ENCODE results near the gene ZNF425. TPM values are rescaled to one million over a fixed set of nuclear protein-coding genes. Genes with fewer than 3 reads are reported as not detected.

Gene ZNF425
- total and polyA plus RNA-seq, 9 of the 15 experiments (the other 6 are each of a cell fraction or from before 2014, with no cell fraction given): 0.03 to 0.89 (median 0.54) TPM

- TF ChIP-seq XRCC3 (IDR thresholded peaks at IDR 0.05): no peak
- no peak for TF ChIP-seq NFE2 (IDR thresholded peaks at IDR 0.05; ENCODE audit: low read depth)
- no peak for TF ChIP-seq GATAD2B (IDR thresholded peaks at IDR 0.05; ENCODE audit: borderline replicate concordance)
- TF ChIP-seq ZBED1 (IDR thresholded peaks at IDR 0.05): no peak
- no peak for TF ChIP-seq IRF9 (tag; IDR thresholded peaks at IDR 0.05)
- no peak for TF ChIP-seq POLR2B (IDR thresholded peaks at IDR 0.05; ENCODE audit: low read depth, partially characterized antibody)
- no peak for TF ChIP-seq CSDE1 (IDR thresholded peaks at IDR 0.05)
- TF ChIP-seq TCF3 (CRISPR knock-in tag; IDR thresholded peaks at IDR 0.05): no peak
- TF ChIP-seq PCBP1 (IDR thresholded peaks at IDR 0.05; ENCODE audit: low read depth, low read length, poor library complexity, severe bottlenecking): no peak
- no peak for TF ChIP-seq E2F5 (CRISPR knock-in tag; IDR thresholded peaks at IDR 0.05)
- TF ChIP-seq ZBTB34 (CRISPR knock-in tag; IDR thresholded peaks at IDR 0.05): no peak
Observed at GRCh38 chr7:149102666-149103065, 23.5 kb downstream of the ZNF425 start (continued).

Data from K562 (cell line).